ENCODE measurements around the gene CACNA1C. TPM values are rescaled to one million over a fixed set of nuclear protein-coding genes. Genes with fewer than 3 reads are reported as not detected.

CACNA1C gene
- total and polyA plus RNA-seq, 10 of the 15 experiments (the other 5 are each of a cell fraction or from before 2014, with no cell fraction given): under 0.01 to 0.15 (median 0.09) TPM; not detected in 5

DNA sequence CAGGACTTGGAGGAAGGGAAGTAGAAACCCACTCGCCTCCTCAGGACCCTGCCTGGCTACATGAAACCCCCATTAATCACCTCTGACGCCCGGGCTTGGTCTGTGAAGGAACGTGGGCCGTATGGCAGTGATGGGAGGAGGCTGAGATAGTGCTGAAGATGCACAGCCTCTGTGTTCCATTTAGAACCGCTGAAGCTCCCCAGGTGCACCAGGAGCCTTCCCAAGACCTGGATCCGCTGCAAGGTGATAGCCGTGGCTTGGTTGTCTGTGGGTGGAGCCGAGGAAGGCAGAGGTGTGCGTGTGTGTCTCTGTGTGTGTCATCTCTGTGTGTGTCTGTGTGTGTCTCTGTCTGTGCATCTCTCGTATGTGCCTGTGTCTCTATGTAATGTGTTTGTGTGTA lies 293.1 kb downstream of the CACNA1C start (continued):
- TF ChIP-seq, protein P1, sequence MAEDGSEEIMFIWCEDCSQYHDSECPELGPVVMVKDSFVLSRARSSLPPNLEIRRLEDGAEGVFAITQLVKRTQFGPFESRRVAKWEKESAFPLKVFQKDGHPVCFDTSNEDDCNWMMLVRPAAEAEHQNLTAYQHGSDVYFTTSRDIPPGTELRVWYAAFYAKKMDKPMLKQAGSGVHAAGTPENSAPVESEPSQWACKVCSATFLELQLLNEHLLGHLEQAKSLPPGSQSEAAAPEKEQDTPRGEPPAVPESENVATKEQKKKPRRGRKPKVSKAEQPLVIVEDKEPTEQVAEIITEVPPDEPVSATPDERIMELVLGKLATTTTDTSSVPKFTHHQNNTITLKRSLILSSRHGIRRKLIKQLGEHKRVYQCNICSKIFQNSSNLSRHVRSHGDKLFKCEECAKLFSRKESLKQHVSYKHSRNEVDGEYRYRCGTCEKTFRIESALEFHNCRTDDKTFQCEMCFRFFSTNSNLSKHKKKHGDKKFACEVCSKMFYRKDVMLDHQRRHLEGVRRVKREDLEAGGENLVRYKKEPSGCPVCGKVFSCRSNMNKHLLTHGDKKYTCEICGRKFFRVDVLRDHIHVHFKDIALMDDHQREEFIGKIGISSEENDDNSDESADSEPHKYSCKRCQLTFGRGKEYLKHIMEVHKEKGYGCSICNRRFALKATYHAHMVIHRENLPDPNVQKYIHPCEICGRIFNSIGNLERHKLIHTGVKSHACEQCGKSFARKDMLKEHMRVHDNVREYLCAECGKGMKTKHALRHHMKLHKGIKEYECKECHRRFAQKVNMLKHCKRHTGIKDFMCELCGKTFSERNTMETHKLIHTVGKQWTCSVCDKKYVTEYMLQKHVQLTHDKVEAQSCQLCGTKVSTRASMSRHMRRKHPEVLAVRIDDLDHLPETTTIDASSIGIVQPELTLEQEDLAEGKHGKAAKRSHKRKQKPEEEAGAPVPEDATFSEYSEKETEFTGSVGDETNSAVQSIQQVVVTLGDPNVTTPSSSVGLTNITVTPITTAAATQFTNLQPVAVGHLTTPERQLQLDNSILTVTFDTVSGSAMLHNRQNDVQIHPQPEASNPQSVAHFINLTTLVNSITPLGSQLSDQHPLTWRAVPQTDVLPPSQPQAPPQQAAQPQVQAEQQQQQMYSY (CRISPR knock-in tag; IDR thresholded peaks at IDR 0.05): no peak
- TF ChIP-seq POLR2A (IDR thresholded peaks at IDR 0.05; ENCODE audit: low read depth, low read length) (no peak), RB1 (IDR thresholded peaks at IDR 0.05; ENCODE audit: borderline replicate concordance) (no peak)

DNA sequence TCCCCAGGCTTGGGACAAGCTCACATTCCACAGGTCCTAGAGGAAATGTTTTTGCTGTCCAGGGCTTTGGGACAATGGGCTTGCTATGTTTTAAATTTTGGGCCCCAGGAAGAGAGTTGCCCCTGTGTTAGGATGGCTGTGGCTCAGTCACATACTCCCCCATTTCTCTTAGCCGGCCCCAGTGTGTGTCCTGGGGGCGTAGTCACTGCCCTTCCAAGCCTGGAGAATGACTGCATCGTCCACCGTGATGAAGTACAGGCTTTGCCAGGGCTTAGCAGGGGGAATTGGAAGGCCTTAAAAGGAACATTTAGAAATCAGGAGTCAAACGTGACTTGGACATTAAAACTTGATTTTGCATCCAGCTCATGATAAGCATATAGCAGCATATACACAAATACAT lies 293.6 kb downstream of the CACNA1C start:
- Histone ChIP-seq H3K79me2 (ENCODE audit: control insufficient read depth, insufficient read depth, low read length) (no peaks in the 10 kb centered on the region), H3K9ac (ENCODE audit: control insufficient read depth, insufficient read depth, low read length) (no peak overlapping the region), H3K9me3 (replicated peaks; ENCODE audit: control insufficient read depth, insufficient read depth, low read length) (no peaks in the 10 kb centered on the region), H3K4me2 (ENCODE audit: control insufficient read depth, insufficient read depth) (no peak overlapping the region), H3K27me3 (replicated peaks in 1 of 2; ENCODE audit: control insufficient read depth in 2 of 2, insufficient read depth in 2 of 2, low read length in 1 of 2) (no peaks in the 10 kb centered on the region), H4K20me1 (ENCODE audit: control insufficient read depth, insufficient read depth) (no peaks in the 10 kb centered on the region), H3K4me1 (ENCODE audit: control insufficient read depth, insufficient read depth, low read length) (no peaks in the 10 kb centered on the region), H2AFZ (ENCODE audit: control insufficient read depth, low read depth, low read length) (no peak overlapping the region), H3K36me3 (ENCODE audit: control insufficient read depth in 2 of 2, insufficient read depth in 2 of 2, low read length in 1 of 2) (no peaks in the 10 kb centered on the region), H3K4me3 (no peak overlapping the region), H3K27ac (ENCODE audit: control insufficient read depth, insufficient read depth) (no peak overlapping the region)
- ChIA-PET SMC1A (ENCODE audit: uncharacterized antibody, unreplicated experiment) (interaction anchor here (0.6 kb wide), 1 partner anchor 11 kb away, joined by 3 read pairs; no protein-coding TSS in a partner anchor), CTCF (no interaction called here), POLR2A (no interaction called here), RAD21 (ENCODE audit: unreplicated experiment) (no interaction called here)
- DNase-seq (ENCODE audit: low read depth, low spot score) (no peak), FAIRE-seq (no peak), ATAC-seq (no peak)
- intact Hi-C loops (cut with micrococcal nuclease; ENCODE audit: unreplicated experiment) (no loop called here), in situ Hi-C loops (cut with MboI) (no loop called here)
- 70% methylated on average over 5 of the region's 5 CpGs for whole genome bisulfite sequencing (ENCODE audit: insufficient coverage, insufficient replicate concordance, low lambda C conversion rate, missing lambda C conversion rate)
- BruUV-seq (replicated peaks): no TSS peak
- no peak for TF ChIP-seq SIN3A (IDR thresholded peaks at IDR 0.05; ENCODE audit: low read depth, low read length)
- TF ChIP-seq KAT2A (conservative IDR thresholded peaks at IDR 0.05; ENCODE audit: control insufficient read depth, low read depth, low read length): no peak
- TF ChIP-seq, protein P2, sequence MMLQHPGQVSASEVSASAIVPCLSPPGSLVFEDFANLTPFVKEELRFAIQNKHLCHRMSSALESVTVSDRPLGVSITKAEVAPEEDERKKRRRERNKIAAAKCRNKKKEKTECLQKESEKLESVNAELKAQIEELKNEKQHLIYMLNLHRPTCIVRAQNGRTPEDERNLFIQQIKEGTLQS (IDR thresholded peaks at IDR 0.05; ENCODE audit: borderline replicate concordance, extremely low read depth, low read depth, low read length): no peak
- TF ChIP-seq NFYA (IDR thresholded peaks at IDR 0.05; ENCODE audit: borderline replicate concordance, low read depth, low read length): no peak
- no peak for TF ChIP-seq ASH2L (IDR thresholded peaks at IDR 0.05; ENCODE audit: borderline replicate concordance, low read depth)
- no peak for TF ChIP-seq TCF7 (IDR thresholded peaks at IDR 0.05; ENCODE audit: borderline replicate concordance)
- no peak for TF ChIP-seq PAX8 (IDR thresholded peaks at IDR 0.05)
- TF ChIP-seq JUNB (IDR thresholded peaks at IDR 0.05): no peak
- no peak for TF ChIP-seq ZNF622 (IDR thresholded peaks at IDR 0.05)
- no peak for TF ChIP-seq MYC (IDR thresholded peaks at IDR 0.05; ENCODE audit: insufficient read depth, insufficient read length, insufficient replicate concordance, low read length, severe bottlenecking)
- TF ChIP-seq CHD1 (IDR thresholded peaks at IDR 0.05; ENCODE audit: low read depth, low read length): no peak
- TF ChIP-seq GABPA (IDR thresholded peaks at IDR 0.05; ENCODE audit: low read depth): no peak
- TF ChIP-seq NBN (IDR thresholded peaks at IDR 0.05): no peak
- TF ChIP-seq, protein P3, sequence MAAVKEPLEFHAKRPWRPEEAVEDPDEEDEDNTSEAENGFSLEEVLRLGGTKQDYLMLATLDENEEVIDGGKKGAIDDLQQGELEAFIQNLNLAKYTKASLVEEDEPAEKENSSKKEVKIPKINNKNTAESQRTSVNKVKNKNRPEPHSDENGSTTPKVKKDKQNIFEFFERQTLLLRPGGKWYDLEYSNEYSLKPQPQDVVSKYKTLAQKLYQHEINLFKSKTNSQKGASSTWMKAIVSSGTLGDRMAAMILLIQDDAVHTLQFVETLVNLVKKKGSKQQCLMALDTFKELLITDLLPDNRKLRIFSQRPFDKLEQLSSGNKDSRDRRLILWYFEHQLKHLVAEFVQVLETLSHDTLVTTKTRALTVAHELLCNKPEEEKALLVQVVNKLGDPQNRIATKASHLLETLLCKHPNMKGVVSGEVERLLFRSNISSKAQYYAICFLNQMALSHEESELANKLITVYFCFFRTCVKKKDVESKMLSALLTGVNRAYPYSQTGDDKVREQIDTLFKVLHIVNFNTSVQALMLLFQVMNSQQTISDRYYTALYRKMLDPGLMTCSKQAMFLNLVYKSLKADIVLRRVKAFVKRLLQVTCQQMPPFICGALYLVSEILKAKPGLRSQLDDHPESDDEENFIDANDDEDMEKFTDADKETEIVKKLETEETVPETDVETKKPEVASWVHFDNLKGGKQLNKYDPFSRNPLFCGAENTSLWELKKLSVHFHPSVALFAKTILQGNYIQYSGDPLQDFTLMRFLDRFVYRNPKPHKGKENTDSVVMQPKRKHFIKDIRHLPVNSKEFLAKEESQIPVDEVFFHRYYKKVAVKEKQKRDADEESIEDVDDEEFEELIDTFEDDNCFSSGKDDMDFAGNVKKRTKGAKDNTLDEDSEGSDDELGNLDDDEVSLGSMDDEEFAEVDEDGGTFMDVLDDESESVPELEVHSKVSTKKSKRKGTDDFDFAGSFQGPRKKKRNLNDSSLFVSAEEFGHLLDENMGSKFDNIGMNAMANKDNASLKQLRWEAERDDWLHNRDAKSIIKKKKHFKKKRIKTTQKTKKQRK (IDR thresholded peaks at IDR 0.05; ENCODE audit: low read depth, low read length): no peak
- TF ChIP-seq YBX1 (IDR thresholded peaks at IDR 0.05): no peak
- no peak for TF ChIP-seq SREBF2 (IDR thresholded peaks at IDR 0.05; ENCODE audit: low read length)

Measured in GM12878 (cell line).